HAP-1 (cell line): Measurements from ENCODE around the gene HPS1.

Experiments
- DNase-seq, 2 experiments: peaks; one replicate each; pipeline ENCODE4 v3.0.0-alpha.2; 2016 to 2020; ENCODE audit warnings: low spot score in 2 of 2
- H3K27me3 ChIP-seq: fragments of 250-450 bp; sonication (Bioruptor Pico); 2 replicates; pipeline ENCODE4 v1.5.1; 2020; ENCODE audit warnings: low read depth, mild to moderate bottlenecking, moderate library complexity
- H3K36me3 ChIP-seq: fragments of 250-450 bp; sonication (Bioruptor Pico); replicated peaks from 2 replicates; pipeline ENCODE4 v1.5.1; 2020; ENCODE audit warnings: mild to moderate bottlenecking
- H3K4me1 ChIP-seq: fragments of 250-450 bp; sonication (Bioruptor Pico); 2 replicates; pipeline ENCODE4 v1.5.1; 2020; ENCODE audit warnings: mild to moderate bottlenecking
- H3K4me3 ChIP-seq: fragments of 250-450 bp; sonication (Bioruptor Pico); 2 replicates; pipeline ENCODE4 v1.5.1; 2020; ENCODE audit warnings: mild to moderate bottlenecking, moderate library complexity
- H3K9me3 ChIP-seq: fragments of 250-450 bp; sonication (Bioruptor Pico); 2 replicates; pipeline ENCODE4 v1.5.1; 2020; ENCODE audit warnings: mild to moderate bottlenecking, moderate library complexity
- in situ Hi-C: fragments of 300-500 bp; cut with MboI; formaldehyde crosslinking; loops from 3 replicates; pipeline ENCODE4 v1.14.3; 2020; ENCODE audit warnings: low sequenced_read_pairs, inconsistent platforms, mixed read lengths

The HPS1 gene

DNA sequence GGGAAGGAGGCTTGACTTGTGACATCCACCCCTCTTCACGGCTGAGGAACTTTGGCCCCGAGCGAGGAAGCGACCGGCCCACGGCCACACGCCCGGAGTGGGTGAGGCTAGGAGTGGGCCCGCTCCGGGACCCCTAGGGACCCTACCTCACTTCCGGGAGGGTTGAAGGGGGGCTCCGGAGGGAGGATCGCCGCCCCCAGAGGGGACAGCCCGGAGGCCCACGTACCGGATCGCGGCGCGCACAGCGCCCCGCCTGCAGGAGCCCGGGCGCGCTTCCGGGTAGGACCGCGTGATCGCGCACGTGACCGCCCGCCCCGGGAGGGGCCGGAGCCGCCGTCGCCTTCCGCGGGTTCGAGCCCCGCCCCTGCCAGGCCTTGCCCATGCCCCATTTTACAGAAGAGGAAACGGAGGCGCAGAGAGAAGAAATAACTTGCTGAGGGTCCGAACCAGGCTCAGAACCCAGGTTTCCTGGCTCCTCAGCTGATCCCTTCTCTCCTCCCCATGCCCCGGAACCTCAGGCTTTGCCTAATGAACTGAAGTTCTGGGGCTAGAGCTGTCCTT is at the start of gene HPS1:
Gene HPS1 (minus strand): TSS at position 275 of the 561 bp plus-strand sequence. CDS start 3,695 bp downstream, outside the sequence.
- peak; percentile 57 to 83 for DNase-seq
- Histone ChIP-seq H3K4me3 (peak within 1 kb of the TSS; percentile 83), H3K36me3 (peaks cover 13% of the 10 kb centered on the region), H3K4me1 (peaks cover 8% of the 10 kb centered on the region), H3K27me3 (no peaks in the 10 kb centered on the region), H3K9me3 (no peaks in the 10 kb centered on the region)
- in situ Hi-C loops: no loop called here

- H3K4me1 ChIP-seq: no peaks in the 10 kb centered on the region
- H3K9me3 ChIP-seq: no peaks in the 10 kb centered on the region
- H3K4me3 ChIP-seq: no peak overlapping the region
- no peaks in the 10 kb centered on the region for H3K36me3 ChIP-seq
- DNase-seq: no peak
- in situ Hi-C loops: no loop called here
- 0 out of 2 replicates have a peak, but pooled peaks cover 2% of the 10 kb centered on the region for H3K27me3 ChIP-seq
These were observed 46.0 kb upstream of the HPS1 start for GRCh38 chr10:98492763-98493162.

DNA sequence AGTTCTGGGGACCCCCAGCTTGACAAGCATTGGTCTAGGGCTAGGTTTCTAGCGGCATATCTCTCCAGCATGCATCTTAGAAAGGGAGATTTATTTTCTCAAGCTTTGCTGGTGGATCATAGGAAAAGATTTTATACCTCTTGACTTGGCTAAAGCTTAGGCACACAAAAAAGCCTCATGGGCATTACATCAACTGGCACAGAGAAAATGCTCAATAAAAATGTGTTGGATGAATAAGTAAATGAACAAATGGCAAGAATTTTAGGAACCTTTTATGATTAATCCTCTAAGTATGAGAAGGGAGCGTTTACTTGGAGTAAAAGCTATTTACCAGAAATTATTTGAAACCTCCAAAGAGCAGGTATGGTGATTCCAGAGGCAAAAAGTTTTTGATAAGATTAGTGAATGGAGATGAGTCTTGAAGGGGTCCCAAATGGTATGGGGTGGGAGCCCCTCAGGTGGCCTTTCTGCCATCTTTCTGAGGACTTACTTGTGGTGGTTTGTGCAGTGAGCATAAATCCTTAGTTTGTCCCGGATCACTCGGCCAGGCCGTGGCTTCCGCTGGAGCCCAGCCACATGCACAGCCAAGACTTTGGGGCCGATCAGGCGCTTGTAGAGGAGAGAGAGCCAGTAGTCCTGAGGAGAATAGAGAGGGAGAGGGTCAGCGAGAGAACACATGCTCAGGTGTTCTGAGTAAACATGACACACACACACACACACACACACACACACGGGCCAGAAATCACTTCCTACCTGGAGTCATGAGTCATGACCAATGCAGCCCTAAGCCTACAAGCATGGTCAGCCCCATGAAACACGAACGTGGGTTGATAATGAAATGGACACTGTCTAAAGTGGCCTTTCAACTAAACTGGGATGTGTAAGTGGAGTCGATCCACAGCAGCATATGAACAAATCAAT is 43.1 kb upstream of the HPS1 start:
- in situ Hi-C loops: no loop called here
- no peak for DNase-seq

GRCh38 chr10:98488669-98489430 is 42.1 kb upstream of the HPS1 start:
- Histone ChIP-seq H3K4me1 (no peaks in the 10 kb centered on the region), H3K4me3 (no peak overlapping the region), H3K27me3 (no peaks in the 10 kb centered on the region), H3K9me3 (no peaks in the 10 kb centered on the region), H3K36me3 (no peaks in the 10 kb centered on the region)
- DNase-seq: no peak
- in situ Hi-C loops: no loop called here

More for the DNA sequence above, 43.1 kb upstream of the HPS1 start:
- Histone ChIP-seq H3K4me1 (no peaks in the 10 kb centered on the region), H3K4me3 (no peak overlapping the region), H3K36me3 (no peaks in the 10 kb centered on the region), H3K27me3 (no peaks in the 10 kb centered on the region), H3K9me3 (no peaks in the 10 kb centered on the region)

- no peaks in the 10 kb centered on the region for H3K4me1 ChIP-seq
- H3K9me3 ChIP-seq: no peaks in the 10 kb centered on the region
- no peaks in the 10 kb centered on the region for H3K36me3 ChIP-seq
- in situ Hi-C loops: no loop called here
- no peak overlapping the region for H3K4me3 ChIP-seq
- no peaks in the 10 kb centered on the region for H3K27me3 ChIP-seq
- no peak for DNase-seq
These were observed 40.9 kb upstream of the HPS1 start for GRCh38 chr10:98487649-98488048.

- no peaks in the 10 kb centered on the region for H3K4me1 ChIP-seq
- H3K4me3 ChIP-seq: no peak overlapping the region
- no peaks in the 10 kb centered on the region for H3K36me3 ChIP-seq
- in situ Hi-C loops: no loop called here
- H3K27me3 ChIP-seq: no peaks in the 10 kb centered on the region
- DNase-seq: no peak
- no peaks in the 10 kb centered on the region for H3K9me3 ChIP-seq
These were observed 39.7 kb upstream of the HPS1 start for GRCh38 chr10:98486421-98486820.

DNA sequence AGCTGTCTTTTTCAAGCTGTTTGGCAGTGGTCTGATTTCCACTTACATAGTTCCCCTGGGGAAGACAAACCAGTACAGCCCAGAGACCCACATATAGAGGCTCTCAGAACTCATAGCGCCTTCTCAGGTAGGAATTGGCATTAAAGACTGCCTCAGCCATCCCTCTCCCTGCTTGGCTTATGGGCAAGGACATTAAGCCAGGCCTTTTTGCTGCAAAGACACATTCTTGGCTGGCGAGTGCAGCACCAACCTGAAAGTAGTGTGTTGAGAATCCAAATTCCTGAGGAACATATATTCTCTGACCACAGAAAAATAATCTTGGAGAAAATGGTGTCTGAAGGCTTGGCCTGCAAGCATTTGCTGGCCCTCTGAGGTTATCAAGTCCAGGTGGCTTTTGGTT is 39.2 kb upstream of the HPS1 start:
- DNase-seq: no peak
- no peaks in the 10 kb centered on the region for H3K36me3 ChIP-seq
- in situ Hi-C loops: no loop called here
- no peaks in the 10 kb centered on the region for H3K9me3 ChIP-seq
- H3K4me3 ChIP-seq: no peak overlapping the region
- H3K4me1 ChIP-seq: no peaks in the 10 kb centered on the region
- no peaks in the 10 kb centered on the region for H3K27me3 ChIP-seq

DNA sequence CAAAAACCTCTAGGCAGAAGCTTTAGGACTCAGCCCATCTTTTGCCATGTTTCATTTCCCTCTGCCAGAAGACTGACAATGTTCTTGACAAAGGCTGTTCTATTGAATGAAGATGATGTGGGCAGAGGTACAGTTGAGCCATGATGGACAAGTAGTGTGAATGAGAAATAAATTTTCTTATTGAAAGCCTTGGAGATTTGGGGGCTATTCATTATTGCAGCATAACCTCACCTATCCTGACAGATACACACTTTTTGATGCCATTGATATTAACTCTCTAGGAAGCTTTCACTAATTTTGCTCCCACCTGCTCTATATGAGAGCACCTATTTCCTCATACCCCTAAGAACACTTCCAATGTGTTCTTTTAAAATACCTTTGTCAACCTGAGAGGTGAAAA is 36.9 kb upstream of the HPS1 start:
- H3K27me3 ChIP-seq: no peaks in the 10 kb centered on the region
- no peaks in the 10 kb centered on the region for H3K4me1 ChIP-seq
- no peaks in the 10 kb centered on the region for H3K36me3 ChIP-seq
- no peak for DNase-seq
- no peak overlapping the region for H3K4me3 ChIP-seq
- H3K9me3 ChIP-seq: no peaks in the 10 kb centered on the region
- in situ Hi-C loops: no loop called here

DNA sequence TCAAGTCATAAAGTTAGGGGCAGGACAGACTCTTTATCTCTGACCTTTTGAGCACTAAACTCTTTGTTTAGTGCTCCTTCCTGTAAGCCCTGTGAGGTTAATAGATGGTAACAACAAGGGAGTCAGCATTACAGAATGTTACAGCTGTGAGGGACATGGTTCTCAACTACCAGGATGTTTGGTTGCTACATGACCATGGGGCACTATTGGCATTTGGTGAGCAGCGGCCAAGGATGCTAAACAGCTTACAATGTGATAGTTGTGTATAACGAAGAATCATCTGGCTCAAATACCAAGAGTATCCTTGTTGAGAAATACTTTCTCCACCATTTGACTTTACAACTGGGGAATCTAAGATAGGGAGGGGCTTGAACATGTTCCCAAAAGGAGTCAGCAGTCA is 35.4 kb upstream of the HPS1 start:
- Histone ChIP-seq H3K4me1 (no peaks in the 10 kb centered on the region), H3K9me3 (no peaks in the 10 kb centered on the region), H3K4me3 (no peak overlapping the region), H3K36me3 (no peaks in the 10 kb centered on the region), H3K27me3 (no peaks in the 10 kb centered on the region)
- in situ Hi-C loops: no loop called here
- DNase-seq: no peak

- Histone ChIP-seq H3K4me1 (no peaks in the 10 kb centered on the region), H3K27me3 (no peaks in the 10 kb centered on the region; the same call in 1 of the 2 replicates)
- in situ Hi-C loops: no loop called here
These were observed 34.7 kb upstream of the HPS1 start for GRCh38 chr10:98481404-98481945.

GRCh38 chr10:98478430-98479222 is 31.9 kb upstream of the HPS1 start:
- Histone ChIP-seq H3K9me3 (no peaks in the 10 kb centered on the region), H3K36me3 (no peaks in the 10 kb centered on the region), H3K4me1 (no peaks in the 10 kb centered on the region), H3K27me3 (no peaks in the 10 kb centered on the region; the same call in 1 of the 2 replicates), H3K4me3 (no peak overlapping the region)
- DNase-seq: no peak
- in situ Hi-C loops: no loop called here

More at GRCh38 chr10:98481404-98481945, 34.7 kb upstream of the HPS1 start:
- H3K36me3 ChIP-seq: no peaks in the 10 kb centered on the region
- no peak overlapping the region for H3K4me3 ChIP-seq
- DNase-seq: no peak
- H3K9me3 ChIP-seq: no peaks in the 10 kb centered on the region

- in situ Hi-C loops: no loop called here
- Histone ChIP-seq H3K9me3 (no peaks in the 10 kb centered on the region), H3K4me1 (no peaks in the 10 kb centered on the region), H3K27me3 (no peaks in the 10 kb centered on the region; the same call in 1 of the 2 replicates), H3K36me3 (no peaks in the 10 kb centered on the region), H3K4me3 (no peak overlapping the region)
- no peak for DNase-seq
These were observed 31.1 kb upstream of the HPS1 start for GRCh38 chr10:98477861-98478260.

- Histone ChIP-seq H3K4me1 (peaks cover 2% of the 10 kb centered on the region), H3K4me3 (no peak overlapping the region), H3K9me3 (no peaks in the 10 kb centered on the region), H3K27me3 (no peaks in the 10 kb centered on the region; the same call in 1 of the 2 replicates), H3K36me3 (no peaks in the 10 kb centered on the region)
- DNase-seq: no peak
- in situ Hi-C loops: loop anchor here (25.0 kb wide), 1 partner anchor 788 kb away; no protein-coding TSS in a partner anchor
These were observed 27.9 kb upstream of the HPS1 start for GRCh38 chr10:98474628-98475027.
